GM12878 (cell line): ENCODE measurements around the gene SFMBT1. TPM values are rescaled to one million over a fixed set of nuclear protein-coding genes. Genes with fewer than 3 reads are reported as not detected.

ENCODE experiments used
- ATAC-seq: fragments of 200-7000 bp; cut with Tn5 transposase; 3 replicates; pipeline ENCODE4 v1.9.1; 2020; ENCODE audit warnings: mild to moderate bottlenecking, moderate library complexity
- BruUV-seq: library from RNA; stranded (reverse); fragments of 400-500 nt; replicated peaks from 2 replicates; lab custom pipeline; 2021; lab: Mats Ljungman, UMichigan
- CTCF ChIA-PET: fragments of 300-600 bp; sonication (Branson Sonifier 250); formaldehyde crosslinking; extraction: SDS; loops from one replicate; lab custom pipeline; 2021; ENCODE audit warnings: inconsistent platforms; lab: Yijun Ruan, JAX
- POLR2A ChIA-PET: fragments of 350-600 bp; formaldehyde crosslinking; extraction: SDS; loops from one replicate; lab custom pipeline; 2021; ENCODE audit warnings: inconsistent platforms; lab: Charles Lee
- RAD21 ChIA-PET: fragments of 300-600 bp; sonication (Branson Sonifier 250); formaldehyde crosslinking; loops from one replicate; lab custom pipeline; 2023; ENCODE audit warnings: antibody characterized with exemption; ENCODE audit not compliant: unreplicated experiment; lab: Charles Lee
- SMC1A ChIA-PET: fragments of 300-600 bp; sonication (Branson Sonifier 250); formaldehyde crosslinking; loops from one replicate; lab custom pipeline; 2023; ENCODE audit not compliant: unreplicated experiment, uncharacterized antibody; lab: Charles Lee
- DNase-seq: peaks from one replicate; pipeline ENCODE4 v3.0.0-alpha.2; 2011; ENCODE audit warnings: low read depth, low spot score
- FAIRE-seq: peaks from 3 replicates; lab custom pipeline; 2011; peaks lifted over from hg19 to GRCh38; lab: Jason Lieb, UNC
- H2AFZ ChIP-seq: 2 replicates; pipeline ENCODE4 v1.6.0; 2011; ENCODE audit warnings: low read depth, low read length, control low read depth; ENCODE audit not compliant: control insufficient read depth
- H3K27ac ChIP-seq: 2 replicates; pipeline ENCODE4 v1.5.1; 2011; ENCODE audit warnings: control low read depth; ENCODE audit not compliant: control insufficient read depth, insufficient read depth
- H3K27me3 ChIP-seq, 2 experiments: replicated peaks in 1 of 2; 2 replicates each; pipeline versions ENCODE4 v1.6.0 to v1.6.1; 2011; ENCODE audit warnings: low read length in 1 of 2; ENCODE audit not compliant: control insufficient read depth in 2 of 2, insufficient read depth in 2 of 2
- H3K36me3 ChIP-seq, 2 experiments: 2 replicates each; pipeline ENCODE4 v1.5.1; 2011; ENCODE audit warnings: low read length in 1 of 2; ENCODE audit not compliant: control insufficient read depth in 2 of 2, insufficient read depth in 2 of 2
- H3K4me1 ChIP-seq: 2 replicates; pipeline ENCODE4 v1.6.1; 2011; ENCODE audit warnings: mild to moderate bottlenecking, low read length, moderate library complexity, mixed read lengths; ENCODE audit not compliant: control insufficient read depth, insufficient read depth
- H3K4me2 ChIP-seq: 2 replicates; pipeline ENCODE4 v1.6.0; 2011; ENCODE audit warnings: control low read depth; ENCODE audit not compliant: control insufficient read depth, insufficient read depth
- H3K4me3 ChIP-seq: fragments of 200-600 bp; sonication (generic); 2 replicates; pipeline ENCODE4 v1.5.1; 2016
- H3K79me2 ChIP-seq: 2 replicates; pipeline ENCODE4 v1.6.0; 2011; ENCODE audit warnings: low read length; ENCODE audit not compliant: control insufficient read depth, insufficient read depth
- H3K9ac ChIP-seq: 2 replicates; pipeline ENCODE4 v1.8.0; 2011; ENCODE audit warnings: low read length, control low read depth, mixed read lengths; ENCODE audit not compliant: control insufficient read depth, insufficient read depth
- H3K9me3 ChIP-seq: replicated peaks from 3 replicates; pipeline ENCODE4 v1.5.1; 2011; ENCODE audit warnings: mild to moderate bottlenecking, low read length; ENCODE audit not compliant: control insufficient read depth, insufficient read depth
- H4K20me1 ChIP-seq: 2 replicates; pipeline ENCODE4 v1.6.0; 2011; ENCODE audit not compliant: control insufficient read depth, insufficient read depth
- BACH1 ChIP-seq: fragments of 450-650 bp; IDR thresholded peaks from 2 replicates; pipeline ENCODE4 v1.6.1; 2017; ENCODE audit warnings: mild to moderate bottlenecking, borderline replicate concordance
- CTCF ChIP-seq, 3 experiments: IDR thresholded peaks in 2 of 3; conservative IDR thresholded peaks in 1 of 3; 2 replicates each; pipeline ENCODE4 v1.5.1; 2011; ENCODE audit warnings: low read depth in 3 of 3, low read length in 3 of 3, mild to moderate bottlenecking in 3 of 3, control low read depth in 2 of 3, moderate library complexity in 2 of 3, inconsistent platforms in 1 of 3, mixed read lengths in 1 of 3; ENCODE audit not compliant: control insufficient read depth in 2 of 3, insufficient read depth in 1 of 3; ENCODE audit errors: extremely low read depth in 1 of 3
- E2F4 ChIP-seq: IDR thresholded peaks from 2 replicates; pipeline ENCODE4 v1.6.1; 2012; ENCODE audit warnings: low read depth, low read length, improper control_type of control experiment
- E2F8 ChIP-seq: fragments of 450-650 bp; IDR thresholded peaks from 2 replicates; pipeline ENCODE4 v1.6.1; 2018; ENCODE audit warnings: mild to moderate bottlenecking, low read depth, moderate library complexity; ENCODE audit not compliant: partially characterized antibody
- ESRRA ChIP-seq: IDR thresholded peaks from 2 replicates; pipeline ENCODE4 v1.6.1; 2012; ENCODE audit warnings: mild to moderate bottlenecking, low read length, improper control_type of control experiment
- KAT2A ChIP-seq: conservative IDR thresholded peaks from 2 replicates; pipeline ENCODE4 v1.6.1; 2011; ENCODE audit warnings: low read depth, low read length; ENCODE audit not compliant: control insufficient read depth
- KLF5 ChIP-seq: fragments of 450-650 bp; IDR thresholded peaks from 2 replicates; pipeline ENCODE4 v1.6.1; 2014; ENCODE audit warnings: mild to moderate bottlenecking; ENCODE audit not compliant: partially characterized antibody
- LARP7 ChIP-seq: fragments of 450-650 bp; IDR thresholded peaks from 2 replicates; pipeline ENCODE4 v1.6.1; 2017; ENCODE audit warnings: mild to moderate bottlenecking
- MEF2B ChIP-seq: fragments of 450-650 bp; IDR thresholded peaks from 2 replicates; pipeline ENCODE4 v1.6.1; 2018; ENCODE audit warnings: mild to moderate bottlenecking, moderate library complexity; ENCODE audit not compliant: partially characterized antibody, poor library complexity, severe bottlenecking
- MXI1 ChIP-seq: fragments of 150-350 bp; IDR thresholded peaks from 2 replicates; pipeline ENCODE4 v1.6.1; 2011; ENCODE audit warnings: low read depth, mild to moderate bottlenecking, inconsistent platforms, low read length, improper control_type of control experiment
- NFYB ChIP-seq: IDR thresholded peaks from 2 replicates; pipeline ENCODE4 v1.6.1; 2011; ENCODE audit warnings: low read depth, mild to moderate bottlenecking, low read length, improper control_type of control experiment, moderate library complexity; ENCODE audit not compliant: insufficient read depth
- PAX8 ChIP-seq: fragments of 450-650 bp; IDR thresholded peaks from 2 replicates; pipeline ENCODE4 v1.6.1; 2017; ENCODE audit warnings: mild to moderate bottlenecking, moderate library complexity
- RAD21 ChIP-seq: IDR thresholded peaks from 2 replicates; pipeline ENCODE4 v1.6.1; 2011; ENCODE audit warnings: mild to moderate bottlenecking, low read depth, low read length, moderate library complexity; ENCODE audit not compliant: insufficient read depth
- RAD51 ChIP-seq: fragments of 450-650 bp; IDR thresholded peaks from 2 replicates; pipeline ENCODE4 v1.6.1; 2016; ENCODE audit warnings: moderate library complexity, mild to moderate bottlenecking, inconsistent platforms
- RUNX3 ChIP-seq: IDR thresholded peaks from 2 replicates; pipeline ENCODE4 v1.6.1; 2012; ENCODE audit warnings: low read length, inconsistent platforms
- SIN3A ChIP-seq: IDR thresholded peaks from 2 replicates; pipeline ENCODE4 v1.6.1; 2012; ENCODE audit warnings: low read depth, low read length, improper control_type of control experiment
- STAT1 ChIP-seq: fragments of 450-650 bp; conservative IDR thresholded peaks from 2 replicates; pipeline ENCODE4 v1.6.1; 2014; ENCODE audit warnings: antibody characterized with exemption, mild to moderate bottlenecking
- STAT3 ChIP-seq: IDR thresholded peaks from 2 replicates; pipeline ENCODE4 v1.6.1; 2011; ENCODE audit warnings: low read depth, low read length, improper control_type of control experiment
- TCF7 ChIP-seq: IDR thresholded peaks from 2 replicates; pipeline ENCODE4 v1.6.1; 2014; ENCODE audit warnings: antibody characterized with exemption, borderline replicate concordance
- YBX1 ChIP-seq: fragments of 450-650 bp; IDR thresholded peaks from 2 replicates; pipeline ENCODE4 v1.6.1; 2016; ENCODE audit warnings: antibody characterized with exemption
- ZSCAN29 ChIP-seq: fragments of 450-650 bp; IDR thresholded peaks from 2 replicates; pipeline ENCODE4 v1.6.1; 2017; ENCODE audit warnings: mild to moderate bottlenecking, moderate library complexity
- WGBS: methylation state at CpG from one replicate; pipeline ENCODE4 v1.1.6; 2016; ENCODE audit warnings: low lambda C conversion rate; ENCODE audit not compliant: insufficient replicate concordance, insufficient coverage; ENCODE audit errors: missing lambda C conversion rate; 5-methylcytosine and 5-hydroxymethylcytosine counted together
- in situ Hi-C: fragments of 300-500 bp; cut with MboI; formaldehyde crosslinking; loops from 9 replicates; pipeline ENCODE4 v1.14.3; 2018; ENCODE audit warnings: mixed read lengths
- intact Hi-C: fragments of 100-400 bp; cut with micrococcal nuclease; formaldehyde crosslinking; loops from one replicate; pipeline ENCODE4 v1.14.2; 2022; ENCODE audit not compliant: unreplicated experiment
- polyA plus RNA-seq, 11 experiments: library from polyadenylated mRNA; depleted of rRNA in 4 of 11; unstranded in 6 of 11; stranded (reverse) in 5 of 11; fragments of >200 nt; fragmentation: Nextera tagmentation in 4 of 11; fragmentation: Illumina TruSeq in 1 of 11; extraction: Ambion mirVana in 4 of 11; extraction: Trizol in 1 of 11; gene quantifications; 1 replicate in 1 of 11; 2 replicates in 10 of 11; pipeline versions ENCODE4 v1.2.1 to v1.2.3, GENCODE V29; 2011 to 2016; ENCODE audit warnings: inconsistent platforms in 2 of 11, missing spikeins in 2 of 11, low read depth in 1 of 11
- total RNA-seq, 4 experiments: library from RNA; depleted of rRNA in 3 of 4; stranded (reverse); fragments of >200 nt in 3 of 4; fragmentation: Illumina TruSeq in 1 of 4; extraction: Trizol in 1 of 4; gene quantifications; 2 replicates each; pipeline versions ENCODE4 v1.2.1 to v1.2.3, GENCODE V29; 2013 to 2021

SFMBT1 gene
- total and polyA plus RNA-seq, 10 of the 15 experiments (the other 5 are each of a cell fraction or from before 2014, with no cell fraction given): 3.2 to 19.5 (median 11.4) TPM

DNA sequence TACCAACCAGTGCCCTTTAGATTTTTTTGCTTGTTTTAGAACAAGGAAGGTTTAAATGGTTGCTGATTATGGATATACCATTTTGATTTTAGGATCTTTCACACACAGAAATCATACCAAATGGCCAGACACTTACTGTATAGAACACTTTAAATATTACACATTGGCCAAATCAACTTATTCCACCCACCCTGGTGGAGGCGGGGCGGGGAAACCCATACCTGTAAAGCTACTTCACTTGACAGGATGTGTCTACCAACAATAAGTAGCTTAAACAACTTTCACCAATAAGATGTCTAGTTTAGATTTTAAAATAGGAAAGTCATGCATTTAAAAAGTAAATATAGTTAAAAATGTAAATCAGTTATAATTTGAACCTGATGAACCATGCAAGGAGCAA, 17.0 kb upstream of the SFMBT1 start (continued):
- TF ChIP-seq E2F4 (no peak), STAT3 (no peak), RUNX3 (no peak), KLF5 (no peak), MXI1 (no peak), STAT1 (no peak), MEF2B (no peak), ZSCAN29 (no peak), PAX8 (no peak), LARP7 (no peak)

GRCh38 chr3:53056442-53056841, 10.6 kb upstream of the SFMBT1 start:
- Histone ChIP-seq H3K9me3 (no peaks in the 10 kb centered on the region), H3K4me1 (no peaks in the 10 kb centered on the region), H4K20me1 (no peaks in the 10 kb centered on the region), H3K4me3 (no peak overlapping the region), H3K36me3 (no peaks in the 10 kb centered on the region), H2AFZ (no peak overlapping the region), H3K9ac (no peak overlapping the region), H3K27ac (no peak overlapping the region), H3K79me2 (no peaks in the 10 kb centered on the region), H3K4me2 (no peak overlapping the region), H3K27me3 (no peaks in the 10 kb centered on the region)
- in situ Hi-C loops: no loop called here
- POLR2A ChIA-PET: interaction anchor here (0.5 kb wide), 1 partner anchor 75 kb away, joined by 3 read pairs; no protein-coding TSS in a partner anchor
- 48% methylated on average over 2 of the region's 2 CpGs for WGBS
- intact Hi-C loops: no loop called here
- SMC1A ChIA-PET: no interaction called here
- ATAC-seq (peak; percentile 80), FAIRE-seq (no peak), DNase-seq (no peak)
- no TSS peak for BruUV-seq
- RAD21 ChIA-PET: interaction anchor here (1.1 kb wide), 1 partner anchor 60 kb away, joined by 3 read pairs; no protein-coding TSS in a partner anchor
- CTCF ChIA-PET: no interaction called here
- TF ChIP-seq SIN3A: no peak
- TF ChIP-seq YBX1: no peak
- TF ChIP-seq E2F8: no peak
- TF ChIP-seq NFYB: no peak
- TF ChIP-seq KAT2A: no peak
- 0 out of 2 replicates have a peak, but pooled peaks have one; percentile 5 for TF ChIP-seq RAD21
- no peak for TF ChIP-seq ESRRA
- peak; percentile 15 to 35 (median 28); a peak in 3 of 6 replicates for TF ChIP-seq CTCF (IDR thresholded peaks at IDR 0.05 in 2 of 3, conservative IDR thresholded peaks at IDR 0.05 in 1 of 3; ENCODE audit: control insufficient read depth in 2 of 3, extremely low read depth in 1 of 3, insufficient read depth in 1 of 3, low read depth in 3 of 3, low read length in 3 of 3)
- no peak for TF ChIP-seq BACH1
- no peak for TF ChIP-seq TCF7
- no peak for TF ChIP-seq RAD51
